H1 (cell line): ENCODE measurements around the gene KDSR. TPM values are rescaled to one million over a fixed set of nuclear protein-coding genes. Genes with fewer than 3 reads are reported as not detected.

ENCODE experiments used
- KDM5A ChIP-seq: fragments of 200-600 bp; IDR thresholded peaks from 2 replicates; pipeline ENCODE4 v1.7.1; 2012; ENCODE audit warnings: mild to moderate bottlenecking, low read length, inconsistent platforms, mixed read lengths
- MAFK ChIP-seq: IDR thresholded peaks from 2 replicates; pipeline ENCODE4 v1.6.1; 2012; ENCODE audit warnings: low read depth, mild to moderate bottlenecking, improper control_type of control experiment, low read length
- NANOG ChIP-seq: IDR thresholded peaks from 2 replicates; pipeline ENCODE4 v1.6.1; 2011; ENCODE audit warnings: low read length, low read depth, mild to moderate bottlenecking, inconsistent platforms; ENCODE audit not compliant: insufficient read depth, poor library complexity, severe bottlenecking
- NRF1 ChIP-seq: IDR thresholded peaks from 2 replicates; pipeline ENCODE4 v1.6.1; 2011; ENCODE audit warnings: mild to moderate bottlenecking, low read depth, low read length, improper control_type of control experiment
- POLR2AphosphoS5 ChIP-seq: IDR thresholded peaks from 2 replicates; pipeline ENCODE4 v1.6.1; 2011; ENCODE audit warnings: low read depth, low read length
- RFX5 ChIP-seq: IDR thresholded peaks from 2 replicates; pipeline ENCODE4 v1.6.1; 2011; ENCODE audit warnings: low read depth, low read length, improper control_type of control experiment, borderline replicate concordance
- RNF2 ChIP-seq: fragments of 200-900, 300-1000 bp; sonication (generic); IDR thresholded peaks from 2 replicates; pipeline ENCODE4 v1.7.1; 2016; ENCODE audit warnings: borderline replicate concordance, low read depth, mild to moderate bottlenecking, antibody characterized with exemption, low read length; ENCODE audit not compliant: poor library complexity, severe bottlenecking; ENCODE audit errors: missing control alignments
- SIN3A ChIP-seq, 2 experiments: IDR thresholded peaks in 1 of 2; conservative IDR thresholded peaks in 1 of 2; 2 replicates each; pipeline ENCODE4 v1.6.1; 2011 to 2012; ENCODE audit warnings: low read length in 2 of 2, improper control_type of control experiment in 1 of 2, low read depth in 1 of 2, mild to moderate bottlenecking in 1 of 2
- SP4 ChIP-seq: IDR thresholded peaks from 2 replicates; pipeline ENCODE4 v1.6.1; 2012; ENCODE audit warnings: low read length, inconsistent platforms
- YY1 ChIP-seq: IDR thresholded peaks from 2 replicates; pipeline ENCODE4 v1.6.1; 2011; ENCODE audit warnings: low read depth, mild to moderate bottlenecking, low read length
- polyA plus RNA-seq, 7 experiments: library from polyadenylated mRNA; depleted of rRNA in 3 of 7; stranded (reverse) in 5 of 7; unstranded in 2 of 7; fragments of >200 nt in 5 of 7; fragments of 200-250 nt in 2 of 7; gene quantifications; 1 replicate in 5 of 7; 2 replicates in 1 of 7; 4 replicates in 1 of 7; pipeline versions ENCODE4 v1.2.1 to v1.2.3, GENCODE V29; 2011 to 2013; ENCODE audit warnings: missing spikeins in 2 of 7, mixed read lengths in 2 of 7
- total RNA-seq: library from RNA; stranded (reverse); fragmentation: NEBNext Ultra II Directional; extraction: Animal tissue kit (Norgen Biotek cat#: 25700); gene quantifications from 2 replicates; pipeline ENCODE4 v1.2.1, GENCODE V29; 2021

Gene KDSR
- total and polyA plus RNA-seq, 2 of the 8 experiments (the other 6 are each of a cell fraction or from before 2014, with no cell fraction given) = 12.4 to 50.5 TPM

DNA sequence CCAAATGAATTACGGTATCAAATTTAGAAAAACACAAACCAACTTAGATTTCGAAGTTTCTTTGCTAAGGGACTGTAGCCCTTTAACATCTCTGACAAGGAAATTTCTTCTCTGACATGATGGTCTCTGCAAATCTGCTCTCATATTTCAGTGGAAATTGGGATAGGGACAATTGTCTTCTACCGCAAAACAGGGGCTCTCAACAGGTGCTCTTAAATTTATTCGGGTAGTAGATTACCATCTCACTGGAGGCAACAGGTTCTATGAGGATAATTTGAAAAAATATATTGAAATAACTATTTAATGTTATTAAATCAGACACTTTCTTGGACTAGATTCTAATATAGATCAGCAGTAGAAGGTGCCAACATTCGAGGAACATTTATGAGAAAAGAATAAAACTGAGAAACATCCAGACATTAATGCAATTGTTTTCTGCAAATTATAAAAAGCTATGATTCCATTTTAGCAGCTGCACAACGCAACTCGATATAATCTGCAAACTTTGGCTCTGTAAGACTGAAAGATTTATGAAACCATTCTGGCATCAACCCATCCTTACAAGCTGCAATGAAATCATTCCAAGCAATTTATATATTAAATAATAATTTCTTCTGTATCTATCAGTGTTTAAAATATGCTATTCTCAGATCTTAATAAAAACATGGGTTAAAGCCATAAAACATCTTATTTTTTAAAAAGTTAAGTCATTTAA lies 37.4 kb downstream of the KDSR start (continued):
- TF ChIP-seq SIN3A (conservative IDR thresholded peaks at IDR 0.05 in 1 of 2, IDR thresholded peaks at IDR 0.05 in 1 of 2; ENCODE audit: low read depth in 1 of 2, low read length in 2 of 2) = no peak
- no peak for TF ChIP-seq RFX5
- TF ChIP-seq YY1 = no peak
- no peak for TF ChIP-seq MAFK
- no peak for TF ChIP-seq POLR2AphosphoS5
- TF ChIP-seq NRF1 = no peak
- no peak for TF ChIP-seq RNF2
- no peak for TF ChIP-seq NANOG
- TF ChIP-seq KDM5A = no peak
- no peak for TF ChIP-seq SP4
